ENCODE results near the gene FOS. TPM values are rescaled to one million over a fixed set of nuclear protein-coding genes. Genes with fewer than 3 reads are reported as not detected.

Gene FOS
- total RNA-seq, 2 experiments from 2014 or later, result 81.8 to 84.6 TPM

DNA sequence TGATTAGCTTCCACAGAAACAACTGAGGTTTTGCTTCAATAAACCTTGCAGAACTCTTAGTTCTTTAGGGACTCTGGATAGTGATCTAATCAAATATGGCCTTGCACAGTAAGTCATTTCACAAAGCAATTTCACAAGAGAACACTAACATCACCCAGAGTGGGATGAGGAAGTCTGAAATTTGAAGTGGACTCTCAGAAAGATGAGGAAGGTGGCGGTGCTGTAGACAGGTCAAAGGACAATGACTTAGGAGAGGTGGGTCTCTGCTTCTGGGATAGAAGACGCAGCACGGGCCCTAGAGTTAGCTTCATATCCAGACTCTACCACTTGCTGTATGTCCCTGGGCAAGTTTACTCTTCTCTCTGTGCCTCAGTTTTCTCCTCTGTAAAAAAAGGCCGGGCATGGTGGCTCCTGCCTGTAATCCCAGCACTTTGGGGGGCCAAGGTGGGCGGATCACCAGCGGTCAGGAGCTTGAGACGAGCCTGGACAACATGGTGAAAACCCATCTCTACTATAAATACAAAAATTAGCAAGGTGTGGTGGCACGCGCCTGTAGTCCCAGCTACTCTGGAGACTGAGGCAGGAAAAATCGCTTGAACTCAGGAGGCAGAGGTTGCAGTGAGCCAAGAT lies 18.9 kb downstream of the FOS start:
- intact Hi-C loops (cut with micrococcal nuclease), result no loop called here

DNA sequence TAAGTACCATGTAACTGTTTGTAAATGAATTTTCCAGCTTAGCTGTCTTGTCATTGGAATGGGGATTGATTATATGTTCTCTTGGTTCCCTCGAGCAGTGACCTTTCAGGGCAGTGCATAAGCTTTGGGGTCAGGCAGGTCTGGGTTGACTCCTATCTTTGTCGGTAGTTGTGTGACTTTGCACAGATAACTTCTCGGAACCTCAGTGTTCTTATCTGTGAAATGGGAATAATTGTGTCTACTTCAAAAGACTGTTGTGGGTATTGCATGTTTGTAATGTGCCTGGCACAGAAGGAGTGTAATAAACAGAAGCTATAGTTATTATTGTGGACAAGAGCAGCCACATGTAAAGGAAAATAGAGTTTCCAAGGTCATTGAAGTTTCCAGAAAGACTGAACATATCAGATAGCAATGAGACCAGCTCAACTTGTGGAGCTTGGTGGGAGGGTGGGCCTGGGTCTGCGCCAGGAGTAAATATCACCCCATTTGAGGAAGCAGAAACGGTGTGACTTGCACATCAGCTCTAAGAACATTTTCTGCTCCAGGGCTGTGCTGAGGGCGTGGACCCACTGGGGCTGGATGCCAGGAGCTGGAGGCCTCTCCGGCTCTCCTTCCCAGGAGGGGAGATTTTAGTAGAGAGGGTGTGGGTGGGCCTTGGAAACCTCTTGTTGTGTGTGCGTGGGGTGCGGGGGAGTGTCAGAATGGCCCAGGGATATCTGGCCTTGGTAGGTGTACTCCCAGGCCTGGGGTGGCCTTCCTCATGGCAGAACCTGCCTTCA lies 19.7 kb downstream of the FOS start:
- ATAC-seq (no peak), DNase-seq (no peak)
- TF ChIP-seq, protein P1, sequence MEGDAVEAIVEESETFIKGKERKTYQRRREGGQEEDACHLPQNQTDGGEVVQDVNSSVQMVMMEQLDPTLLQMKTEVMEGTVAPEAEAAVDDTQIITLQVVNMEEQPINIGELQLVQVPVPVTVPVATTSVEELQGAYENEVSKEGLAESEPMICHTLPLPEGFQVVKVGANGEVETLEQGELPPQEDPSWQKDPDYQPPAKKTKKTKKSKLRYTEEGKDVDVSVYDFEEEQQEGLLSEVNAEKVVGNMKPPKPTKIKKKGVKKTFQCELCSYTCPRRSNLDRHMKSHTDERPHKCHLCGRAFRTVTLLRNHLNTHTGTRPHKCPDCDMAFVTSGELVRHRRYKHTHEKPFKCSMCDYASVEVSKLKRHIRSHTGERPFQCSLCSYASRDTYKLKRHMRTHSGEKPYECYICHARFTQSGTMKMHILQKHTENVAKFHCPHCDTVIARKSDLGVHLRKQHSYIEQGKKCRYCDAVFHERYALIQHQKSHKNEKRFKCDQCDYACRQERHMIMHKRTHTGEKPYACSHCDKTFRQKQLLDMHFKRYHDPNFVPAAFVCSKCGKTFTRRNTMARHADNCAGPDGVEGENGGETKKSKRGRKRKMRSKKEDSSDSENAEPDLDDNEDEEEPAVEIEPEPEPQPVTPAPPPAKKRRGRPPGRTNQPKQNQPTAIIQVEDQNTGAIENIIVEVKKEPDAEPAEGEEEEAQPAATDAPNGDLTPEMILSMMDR (IDR thresholded peaks at IDR 0.05), result no peak
- ChIA-PET CTCF (interaction anchor here (0.6 to 16.2 kb wide), 10 partner anchors 31 to 438 kb away, joined by 3 to 268 read pairs (median 4); no protein-coding TSS in a partner anchor), POLR2A (interaction anchor here (1.0 to 2.4 kb wide), 2 partner anchors 39 to 171 kb away, joined by 5 to 8 read pairs; partner anchors contain the start of gene NEK9)
- intact Hi-C loops (cut with micrococcal nuclease), result no loop called here
- H3K4me1 Mint-ChIP-seq (ENCODE audit: low read depth), result peaks cover 40% of the 10 kb centered on the region
- no peak overlapping the region for H3K27ac Mint-ChIP-seq
- peaks cover 2% of the 10 kb centered on the region for H3K27me3 Mint-ChIP-seq
- no peaks in the 10 kb centered on the region for H3K36me3 Mint-ChIP-seq (ENCODE audit: low read depth)
- H3K4me3 Mint-ChIP-seq, result no peak overlapping the region
- peaks cover 2% of the 10 kb centered on the region for H3K9me3 Mint-ChIP-seq

More for the DNA sequence above, 18.9 kb downstream of the FOS start:
- Mint-ChIP-seq H3K27ac (no peak overlapping the region), H3K4me3 (no peak overlapping the region), H3K9me3 (peaks cover 2% of the 10 kb centered on the region), H3K27me3 (peaks cover 2% of the 10 kb centered on the region), H3K4me1 (ENCODE audit: low read depth) (peaks cover 38% of the 10 kb centered on the region), H3K36me3 (ENCODE audit: low read depth) (no peaks in the 10 kb centered on the region)
- CTCF ChIA-PET, result interaction anchor here (0.9 to 16.2 kb wide), 11 partner anchors 14 to 437 kb away, joined by 3 to 268 read pairs (median 6); partner anchors contain the start of gene NEK9
- no peak for DNase-seq
- ATAC-seq, result no peak
- TF ChIP-seq, protein P1 (IDR thresholded peaks at IDR 0.05), result no peak
- POLR2A ChIA-PET, result interaction anchor here (2.4 kb wide), 1 partner anchor 170 kb away, joined by 8 read pairs; the partner anchor contains the start of gene NEK9

DNA sequence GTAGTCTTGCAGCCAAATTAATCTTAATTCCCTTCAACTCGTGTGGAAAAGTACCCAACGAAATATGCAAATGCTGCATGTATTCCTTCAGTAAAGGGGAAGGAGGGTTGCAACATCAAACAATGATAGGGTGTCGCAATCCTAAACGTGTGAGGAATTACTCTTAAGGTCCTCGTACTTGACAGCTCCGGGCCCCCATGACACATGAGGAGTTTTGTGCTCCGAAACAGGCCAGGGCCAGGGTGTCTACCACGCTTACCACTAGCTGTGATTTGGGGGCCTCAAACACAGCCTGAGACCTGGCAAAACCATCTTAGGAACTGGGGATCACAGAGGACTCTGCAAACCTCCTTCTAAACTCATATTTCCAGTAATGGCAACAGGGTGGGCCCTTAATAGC lies 20.4 kb downstream of the FOS start:
- CTCF ChIA-PET, result interaction anchor here (0.6 to 16.2 kb wide), 9 partner anchors 8 to 353 kb away, joined by 3 to 268 read pairs (median 3); no protein-coding TSS in a partner anchor
- Mint-ChIP-seq H3K4me3 (no peak overlapping the region), H3K4me1 (ENCODE audit: low read depth) (peaks cover 42% of the 10 kb centered on the region), H3K27me3 (peaks cover 2% of the 10 kb centered on the region), H3K36me3 (ENCODE audit: low read depth) (no peaks in the 10 kb centered on the region), H3K27ac (no peak overlapping the region), H3K9me3 (peaks cover 2% of the 10 kb centered on the region)
- ATAC-seq (no peak), DNase-seq (no peak)
- POLR2A ChIA-PET, result interaction anchor here (1.0 to 2.4 kb wide), 2 partner anchors 40 to 172 kb away, joined by 5 to 8 read pairs; partner anchors contain the start of gene NEK9
- intact Hi-C loops (cut with micrococcal nuclease), result no loop called here
- TF ChIP-seq, protein P1 (IDR thresholded peaks at IDR 0.05), result no peak

DNA sequence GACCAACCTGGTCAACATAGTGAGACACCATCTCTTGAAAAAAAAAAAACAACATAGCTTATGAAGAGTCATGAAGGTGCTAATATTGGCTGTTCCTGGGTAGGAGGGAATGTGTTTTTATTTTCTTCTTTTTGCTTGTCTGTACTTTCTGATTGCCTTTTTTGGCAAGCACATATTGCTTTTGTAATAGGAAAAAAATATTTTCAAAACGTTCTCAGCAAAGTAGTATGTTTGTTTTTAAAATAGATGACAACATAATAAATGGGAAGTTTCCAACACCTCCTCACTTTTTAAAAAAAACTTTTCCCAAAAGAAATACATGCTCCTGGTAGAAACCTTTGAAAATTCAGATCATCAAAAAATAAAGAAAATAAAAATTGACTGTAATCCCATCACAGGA lies 20.9 kb downstream of the FOS start:
- H3K27me3 Mint-ChIP-seq, result peaks cover 2% of the 10 kb centered on the region
- peaks cover 40% of the 10 kb centered on the region for H3K4me1 Mint-ChIP-seq (ENCODE audit: low read depth)
- H3K36me3 Mint-ChIP-seq (ENCODE audit: low read depth), result no peaks in the 10 kb centered on the region
- TF ChIP-seq, protein P1 (IDR thresholded peaks at IDR 0.05), result no peak
- no peak overlapping the region for H3K27ac Mint-ChIP-seq
- ChIA-PET POLR2A (interaction anchor here (2.4 kb wide), 1 partner anchor 172 kb away, joined by 8 read pairs; the partner anchor contains the start of gene NEK9), CTCF (interaction anchor here (0.9 to 16.2 kb wide), 5 partner anchors 8 to 354 kb away, joined by 3 to 268 read pairs (median 3); no protein-coding TSS in a partner anchor)
- peaks cover 2% of the 10 kb centered on the region for H3K9me3 Mint-ChIP-seq
- DNase-seq (no peak), ATAC-seq (no peak)
- no peak overlapping the region for H3K4me3 Mint-ChIP-seq
- intact Hi-C loops (cut with micrococcal nuclease), result no loop called here

All from activated CD8-positive, alpha-beta T cell treated with anti-CD3 and anti-CD28 coated beads for 36 hours (primary cell).